Frontal cortex (tissue), 4 donors: Measurements from ENCODE around the gene ENKUR. TPM values are rescaled to one million over a fixed set of nuclear protein-coding genes. Genes with fewer than 3 reads are reported as not detected.
"Not testable (repeated sequence)": the region's sequence is repeated elsewhere in the genome, so short reads cannot be mapped to it uniquely, and the experiment has no call there.

Experiments
- DNase-seq, 2 donors: peaks; one replicate each; pipeline ENCODE4 v3.0.0; 2012; ENCODE audit warnings: low spot score in 2 of 2
- FAIRE-seq: peaks from 2 replicates; lab custom pipeline; 2012; peaks lifted over from hg19 to GRCh38; lab: Jason Lieb, UNC
- total RNA-seq: library from RNA; depleted of rRNA; stranded (reverse); fragments of >200 nt; gene quantifications from one replicate; pipeline ENCODE4 v1.2.3, GENCODE V29; 2014
- donor health status: control.
- donor health status: control.
- donor health status: control.

ENKUR gene
- total RNA-seq, 1 donor from 2014 or later: 4.5 TPM

- FAIRE-seq (no peak), DNase-seq (no peak)
Observed at GRCh38 chr10:24982319-24983112, 33.4 kb downstream of the ENKUR start.

GRCh38 chr10:24981161-24981710 is 34.7 kb downstream of the ENKUR start:
- FAIRE-seq (no peak), DNase-seq (no peak)

- DNase-seq: no peak
- FAIRE-seq: no peak
Observed at GRCh38 chr10:24979685-24980084, 36.3 kb downstream of the ENKUR start.

- FAIRE-seq (no peak), DNase-seq (no peak)
Observed at GRCh38 chr10:24974976-24975375, 41.0 kb downstream of the ENKUR start.

- no peak for DNase-seq
- no peak for FAIRE-seq
Observed at GRCh38 chr10:24973163-24973562, 42.8 kb downstream of the ENKUR start.

- DNase-seq: no peak
- FAIRE-seq: no peak
Observed at GRCh38 chr10:24971374-24971773, 44.6 kb downstream of the ENKUR start.

GRCh38 chr10:24969841-24970281 is 46.1 kb downstream of the ENKUR start:
- no peak for DNase-seq
- no peak for FAIRE-seq

- FAIRE-seq, DNase-seq: not testable (repeated sequence)
Observed at GRCh38 chr10:24968951-24969350, 47.0 kb downstream of the ENKUR start.

GRCh38 chr10:24968349-24968748 is 47.6 kb downstream of the ENKUR start:
- DNase-seq (no peak), FAIRE-seq (no peak)

- FAIRE-seq: no peak
- DNase-seq: no peak
Observed at GRCh38 chr10:24966962-24967481, 48.9 kb downstream of the ENKUR start.

GRCh38 chr10:24965051-24965450 is 50.9 kb downstream of the ENKUR start:
- no peak for DNase-seq
- FAIRE-seq: no peak

GRCh38 chr10:24963521-24964041 is 52.4 kb downstream of the ENKUR start:
- DNase-seq: no peak
- FAIRE-seq: no peak

GRCh38 chr10:24962995-24963394 is 53.0 kb downstream of the ENKUR start:
- no peak for DNase-seq
- FAIRE-seq: no peak

- DNase-seq (no peak), FAIRE-seq (no peak)
Observed at GRCh38 chr10:24961582-24961981, 54.4 kb downstream of the ENKUR start.

- DNase-seq (no peak), FAIRE-seq (no peak)
Observed at GRCh38 chr10:24959382-24959730, 56.6 kb downstream of the ENKUR start.

GRCh38 chr10:24958721-24959381 is 57.1 kb downstream of the ENKUR start:
- peak; percentile 28 for FAIRE-seq
- no peak for DNase-seq

- no peak for DNase-seq
- FAIRE-seq: peak; percentile 88
Observed at GRCh38 chr10:24958091-24958720, 57.8 kb downstream of the ENKUR start.

- FAIRE-seq: not testable (repeated sequence)
Observed at GRCh38 chr10:24957624-24958051, 58.3 kb downstream of the ENKUR start.

GRCh38 chr10:24953675-24954074 is 62.3 kb downstream of the ENKUR start:
- DNase-seq: no peak
- no peak for FAIRE-seq

More at GRCh38 chr10:24957624-24958051, 58.3 kb downstream of the ENKUR start:
- not testable (repeated sequence) for DNase-seq
